OCI-LY7 (cell line): Measurements from ENCODE around the gene TIMP4.

Source experiments
- CTCF ChIP-seq: fragments of 200-600 bp; sonication (generic); conservative IDR thresholded peaks from 2 replicates; pipeline ENCODE4 v1.5.1; 2014; ENCODE audit warnings: mild to moderate bottlenecking, antibody characterized with exemption, low read length, moderate library complexity, mixed read lengths
- EZH2phosphoT487 ChIP-seq: fragments of 200-600 bp; sonication (generic); IDR thresholded peaks from 2 replicates; pipeline ENCODE4 v1.6.1; 2018; ENCODE audit warnings: low read depth, borderline replicate concordance, mild to moderate bottlenecking, mixed run types, antibody characterized with exemption, low read length, moderate library complexity, mixed read lengths

- TF ChIP-seq CTCF (no peak), EZH2phosphoT487 (no peak)
Measured at GRCh38 chr3:12186515-12187286, 28.0 kb upstream of the TIMP4 start.
